Testis (tissue), 3 donors: ENCODE measurements around the gene ANTKMT. TPM values are rescaled to one million over a fixed set of nuclear protein-coding genes. Genes with fewer than 3 reads are reported as not detected.

Experiments
- DNase-seq: peaks from one replicate; pipeline ENCODE4 v3.0.0-alpha.2; 2019
- H3K27ac ChIP-seq, 2 donors: fragments of 200-600 bp; sonication (generic); one replicate each; pipeline ENCODE4 v1.5.1; 2019
- H3K27me3 ChIP-seq: fragments of 200-600 bp; sonication (generic); one replicate; pipeline ENCODE4 v1.5.1; 2019
- H3K36me3 ChIP-seq: fragments of 200-600 bp; sonication (generic); one replicate; pipeline ENCODE4 v1.5.1; 2017; ENCODE audit warnings: low read depth; ENCODE audit errors: missing control alignments
- H3K4me1 ChIP-seq: fragments of 200-600 bp; sonication (generic); one replicate; pipeline ENCODE4 v1.5.1; 2019
- H3K4me3 ChIP-seq, 2 donors: fragments of 200-600 bp; sonication (generic); one replicate each; pipeline ENCODE4 v1.5.1; 2017 to 2019
- H3K9me3 ChIP-seq: fragments of 200-600 bp; sonication (generic); one replicate; pipeline ENCODE4 v1.5.1; 2017
- CTCF ChIP-seq, 3 experiments: fragments of 450-650 bp in 2 of 3; fragments of 200-600 bp in 1 of 3; sonication (generic) in 1 of 3; IDR thresholded peaks; one replicate each; pipeline ENCODE4 v1.5.1; 2016 to 2019; ENCODE audit warnings: antibody characterized with exemption in 3 of 3, mild to moderate bottlenecking in 2 of 3, moderate library complexity in 1 of 3
- POLR2A ChIP-seq: fragments of 450-650 bp; IDR thresholded peaks from one replicate; pipeline ENCODE4 v1.6.1; 2017; ENCODE audit warnings: antibody characterized with exemption, mild to moderate bottlenecking, moderate library complexity
- WGBS, 2 donors: methylation state at CpG; one replicate each; pipeline ENCODE4 v1.1.5; 2018; 5-methylcytosine and 5-hydroxymethylcytosine counted together
- intact Hi-C: fragments of 100-400 bp; cut with DNase I; formaldehyde crosslinking; loops from one replicate; pipeline ENCODE4 v1.15.1; 2023; ENCODE audit warnings: low total_unique reads
- polyA plus RNA-seq: library from polyadenylated mRNA; stranded (reverse); fragments of 350-450 nt; fragmentation: Illumina TruSeq; extraction: RNeasy Lipid Tissue Mini Kit (QIAGEN cat#74804); gene quantifications from one replicate; pipeline ENCODE4 v1.2.3, GENCODE V29; 2014; ENCODE audit warnings: low read depth, low replicate concordance; ENCODE audit not compliant: insufficient read depth
- total RNA-seq, 2 donors: library from RNA; depleted of rRNA; stranded (reverse); fragments of >200 nt; gene quantifications; one replicate each; pipeline ENCODE4 v1.2.3, GENCODE V29; 2016

ANTKMT gene
- total and polyA plus RNA-seq, 3 donors from 2014 or later: 68.5 to 108 (median 81.1) TPM

GRCh38 chr16:754656-755055, 33.7 kb downstream of the ANTKMT start:
- Histone ChIP-seq H3K4me1 (no peaks in the 10 kb centered on the region), H3K27me3 (no peaks in the 10 kb centered on the region), H3K36me3 (no peaks in the 10 kb centered on the region), H3K9me3 (no peaks in the 10 kb centered on the region), H3K27ac (no peak overlapping the region), H3K4me3 (no peak overlapping the region)
- intact Hi-C loops: no loop called here
- DNase-seq: no peak
- TF ChIP-seq POLR2A: no peak
- WGBS, 2 donors: 66 to 71% methylated on average over 11 of the region's 11 CpGs

GRCh38 chr16:756428-756827, 35.5 kb downstream of the ANTKMT start:
- H3K36me3 ChIP-seq: no peaks in the 10 kb centered on the region
- no peaks in the 10 kb centered on the region for H3K9me3 ChIP-seq
- WGBS, 2 donors: 93 to 95% methylated on average over 5 of the region's 5 CpGs
- intact Hi-C loops: no loop called here
- no peaks in the 10 kb centered on the region for H3K27me3 ChIP-seq
- TF ChIP-seq POLR2A (no peak), CTCF (IDR thresholded peaks at IDR 0.05) (no peak)
- no peak overlapping the region for H3K27ac ChIP-seq
- DNase-seq: no peak
- H3K4me1 ChIP-seq: no peaks in the 10 kb centered on the region
- H3K4me3 ChIP-seq: no peak overlapping the region

- intact Hi-C loops: no loop called here
- TF ChIP-seq POLR2A (no peak), CTCF (IDR thresholded peaks at IDR 0.05) (no peak)
- Histone ChIP-seq H3K4me1 (no peaks in the 10 kb centered on the region), H3K27ac (no peak overlapping the region), H3K9me3 (no peaks in the 10 kb centered on the region), H3K36me3 (no peaks in the 10 kb centered on the region), H3K4me3 (no peak overlapping the region), H3K27me3 (no peaks in the 10 kb centered on the region)
- no peak for DNase-seq
- 85 to 89% methylated on average over 22 to 34 of the region's 34 CpGs for WGBS, 2 donors
Observed at GRCh38 chr16:759110-759910, 38.4 kb downstream of the ANTKMT start.

- TF ChIP-seq CTCF (IDR thresholded peaks at IDR 0.05) (no peak), POLR2A (no peak)
- Histone ChIP-seq H3K4me3 (no peak overlapping the region), H3K4me1 (no peaks in the 10 kb centered on the region), H3K36me3 (no peaks in the 10 kb centered on the region), H3K27me3 (no peaks in the 10 kb centered on the region), H3K27ac (no peak overlapping the region), H3K9me3 (no peaks in the 10 kb centered on the region)
- WGBS, 2 donors: 56 to 63% methylated on average over 12 to 15 of the region's 15 CpGs
- intact Hi-C loops: no loop called here
- DNase-seq: no peak
Observed at GRCh38 chr16:760065-760464, 39.1 kb downstream of the ANTKMT start.

- Histone ChIP-seq H3K9me3 (no peaks in the 10 kb centered on the region), H3K4me1 (no peaks in the 10 kb centered on the region), H3K27ac (no peak within 1 kb of the TSS), H3K27me3 (no peaks in the 10 kb centered on the region), H3K36me3 (no peaks in the 10 kb centered on the region), H3K4me3 (no peak within 1 kb of the TSS)
- WGBS, 2 donors: 60 to 75% methylated on average over 14 to 31 of the region's 37 CpGs
- TF ChIP-seq CTCF (IDR thresholded peaks at IDR 0.05): no peak
- TF ChIP-seq POLR2A: no peak
- intact Hi-C loops: no loop called here
- no peak for DNase-seq
Observed at GRCh38 chr16:760545-761343, 39.8 kb downstream of the ANTKMT start, which contains the start of gene MSLN. Gene MSLN, plus strand, starts transcription at chr16:760734. Its CDS starts 1,947 bp downstream, at chr16:762681.
